ENCODE results near the gene DUSP2.

GRCh38 chr2:96143848-96144480 lies 1.3 kb downstream of the DUSP2 start:
- TF ChIP-seq CTCF (IDR thresholded peaks at IDR 0.05) (peak in 3 of 6 experiments; percentile 3 to 38 (median 22)), POLR2A (IDR thresholded peaks at IDR 0.05) (no peak)

Data from Peyer's patch (tissue), 4 donors.